ENCODE measurements around the gene TMEM164. TPM values are rescaled to one million over a fixed set of nuclear protein-coding genes. Genes with fewer than 3 reads are reported as not detected.

TMEM164 gene
- total RNA-seq, 4 donors from 2014 or later, result 29.3 to 64.7 (median 44.6) TPM

DNA sequence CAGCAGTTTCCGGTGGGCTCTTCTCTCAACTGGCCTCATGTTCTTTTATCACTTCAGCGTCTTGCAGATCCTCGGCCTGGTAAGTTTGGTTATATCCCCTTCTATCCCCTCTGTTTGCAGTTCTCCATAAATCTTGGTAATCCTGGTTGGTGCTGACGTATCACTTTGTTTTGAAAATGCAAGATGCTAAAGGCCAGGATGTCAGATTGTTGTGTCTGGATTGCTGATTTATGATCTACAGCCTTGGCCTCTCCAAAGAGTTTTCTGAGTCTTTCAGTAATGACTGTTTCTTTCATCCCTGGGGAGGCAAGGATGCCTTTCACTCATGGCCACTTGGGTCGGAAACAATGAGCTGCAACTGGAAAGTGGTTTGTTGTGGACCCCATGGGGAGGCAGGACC, 168.5 kb downstream of the TMEM164 start:
- TF ChIP-seq, protein P1, sequence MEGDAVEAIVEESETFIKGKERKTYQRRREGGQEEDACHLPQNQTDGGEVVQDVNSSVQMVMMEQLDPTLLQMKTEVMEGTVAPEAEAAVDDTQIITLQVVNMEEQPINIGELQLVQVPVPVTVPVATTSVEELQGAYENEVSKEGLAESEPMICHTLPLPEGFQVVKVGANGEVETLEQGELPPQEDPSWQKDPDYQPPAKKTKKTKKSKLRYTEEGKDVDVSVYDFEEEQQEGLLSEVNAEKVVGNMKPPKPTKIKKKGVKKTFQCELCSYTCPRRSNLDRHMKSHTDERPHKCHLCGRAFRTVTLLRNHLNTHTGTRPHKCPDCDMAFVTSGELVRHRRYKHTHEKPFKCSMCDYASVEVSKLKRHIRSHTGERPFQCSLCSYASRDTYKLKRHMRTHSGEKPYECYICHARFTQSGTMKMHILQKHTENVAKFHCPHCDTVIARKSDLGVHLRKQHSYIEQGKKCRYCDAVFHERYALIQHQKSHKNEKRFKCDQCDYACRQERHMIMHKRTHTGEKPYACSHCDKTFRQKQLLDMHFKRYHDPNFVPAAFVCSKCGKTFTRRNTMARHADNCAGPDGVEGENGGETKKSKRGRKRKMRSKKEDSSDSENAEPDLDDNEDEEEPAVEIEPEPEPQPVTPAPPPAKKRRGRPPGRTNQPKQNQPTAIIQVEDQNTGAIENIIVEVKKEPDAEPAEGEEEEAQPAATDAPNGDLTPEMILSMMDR (IDR thresholded peaks at IDR 0.05; ENCODE audit: low read depth), result no peak

DNA sequence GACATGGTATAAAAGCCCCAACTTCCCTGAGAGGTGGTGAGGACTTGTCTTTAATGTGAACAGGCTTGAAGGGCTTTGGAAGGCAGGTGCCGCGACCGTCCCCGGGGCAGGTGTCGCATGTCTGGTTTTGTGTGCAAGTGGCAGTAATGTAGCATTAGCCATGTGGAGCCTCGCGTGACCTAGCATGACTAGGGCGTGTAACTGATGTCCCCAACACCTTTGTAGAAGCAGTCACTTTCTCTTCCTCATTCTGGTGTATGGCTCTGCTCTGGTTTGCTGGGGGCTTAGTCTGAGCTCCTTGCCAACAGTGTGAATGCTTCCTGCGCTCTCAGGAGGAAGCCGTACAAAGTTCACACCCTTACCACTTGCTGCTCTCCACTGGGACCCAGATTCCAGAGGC, 169.3 kb downstream of the TMEM164 start:
- TF ChIP-seq, protein P1 (IDR thresholded peaks at IDR 0.05; ENCODE audit: low read depth), result no peak

GRCh38 chrX:110173192-110174175, 170.6 kb downstream of the TMEM164 start:
- TF ChIP-seq, protein P1 (IDR thresholded peaks at IDR 0.05; ENCODE audit: low read depth), result no peak

DNA sequence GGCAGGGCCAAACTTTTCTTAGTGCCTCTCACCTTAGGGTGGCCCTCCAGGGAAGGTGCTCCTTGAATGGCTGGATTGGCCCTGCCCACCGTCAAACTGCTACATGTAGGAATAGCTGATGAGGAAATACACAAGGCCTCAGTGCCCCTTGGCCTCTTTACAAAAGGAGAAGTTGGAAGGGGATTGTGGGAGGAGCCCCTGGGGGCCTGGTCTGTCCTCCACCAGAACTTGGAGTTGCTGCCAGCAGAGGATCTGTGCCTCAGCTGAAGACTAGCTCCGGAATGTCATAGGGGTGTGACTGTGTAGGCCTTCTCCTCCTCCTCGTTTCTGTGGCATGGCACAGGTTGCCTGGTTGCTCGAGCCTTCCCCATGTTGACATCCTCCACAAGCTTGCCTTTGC, 172.2 kb downstream of the TMEM164 start:
- TF ChIP-seq, protein P1 (IDR thresholded peaks at IDR 0.05; ENCODE audit: low read depth), result no peak

DNA sequence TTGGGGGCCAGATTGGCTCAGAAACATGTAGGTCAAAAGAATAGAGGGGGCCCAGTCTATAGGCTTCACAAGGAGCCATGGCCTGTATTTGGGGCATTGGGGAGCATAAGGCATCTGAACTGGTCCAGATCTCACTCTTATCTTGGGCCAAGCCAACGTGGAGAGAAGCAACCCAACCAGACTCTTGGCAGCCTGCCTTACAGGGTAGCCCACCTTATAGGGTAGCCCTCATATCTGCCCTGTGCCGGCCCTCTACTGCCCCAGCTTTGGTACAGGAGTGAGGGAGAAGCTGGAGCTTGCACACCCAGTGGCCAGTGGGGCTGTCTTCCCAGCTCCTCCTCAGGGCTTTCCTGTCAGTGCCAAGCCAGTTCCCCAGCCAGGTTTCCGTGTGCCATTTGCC, 172.8 kb downstream of the TMEM164 start:
- TF ChIP-seq, protein P1 (IDR thresholded peaks at IDR 0.05; ENCODE audit: low read depth), result no peak

DNA sequence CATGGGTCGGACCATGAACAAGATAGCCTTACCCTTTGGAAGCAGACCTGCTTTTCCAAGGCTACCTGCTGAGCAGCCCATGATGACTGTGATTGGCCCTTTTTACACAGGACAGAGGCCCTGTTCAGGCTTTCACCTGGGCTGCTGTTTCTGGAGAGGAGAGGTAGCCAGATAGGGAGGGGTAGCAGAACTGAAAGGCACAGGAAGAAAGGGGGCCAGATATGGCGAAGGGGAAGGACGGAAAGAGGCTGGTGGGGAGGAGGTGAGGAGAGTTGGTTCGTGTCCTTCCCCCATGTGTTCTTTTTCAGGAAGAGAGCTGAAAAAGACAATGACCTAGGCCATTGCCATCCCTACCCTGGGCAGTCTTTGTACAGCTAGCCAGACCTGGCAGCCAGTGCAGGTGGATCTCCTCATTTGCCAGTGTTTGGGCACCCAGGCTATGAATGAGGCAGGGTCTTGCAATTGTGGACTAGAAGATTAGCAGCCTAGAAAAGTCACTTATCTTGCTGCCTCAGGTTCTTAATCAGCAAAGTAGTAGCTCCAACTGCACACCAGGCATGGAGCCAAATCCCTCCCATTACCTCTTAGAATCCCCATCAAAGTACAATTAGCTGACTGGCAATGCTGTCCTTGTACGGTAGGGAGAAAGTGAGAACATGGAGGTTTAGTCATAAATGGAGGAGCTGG, 175.4 kb downstream of the TMEM164 start:
- TF ChIP-seq, protein P1 (IDR thresholded peaks at IDR 0.05; ENCODE audit: low read depth), result no peak

Measured in subcutaneous adipose tissue (tissue), 4 donors.